ENCODE measurements around the gene ZFP42.
"Not testable (repeated sequence)": the region's sequence is repeated elsewhere in the genome, so short reads cannot be mapped to it uniquely, and the experiment has no call there.

The ZFP42 gene

GRCh38 chr4:188023682-188024081, 28.1 kb downstream of the ZFP42 start:
- no peak for DNase-seq

GRCh38 chr4:188025476-188025875, 29.9 kb downstream of the ZFP42 start:
- DNase-seq = no peak

- no peak for DNase-seq
Measured at GRCh38 chr4:188029114-188029513, 33.5 kb downstream of the ZFP42 start.

- DNase-seq = no peak
Measured at GRCh38 chr4:188030401-188030800, 34.8 kb downstream of the ZFP42 start.

DNA sequence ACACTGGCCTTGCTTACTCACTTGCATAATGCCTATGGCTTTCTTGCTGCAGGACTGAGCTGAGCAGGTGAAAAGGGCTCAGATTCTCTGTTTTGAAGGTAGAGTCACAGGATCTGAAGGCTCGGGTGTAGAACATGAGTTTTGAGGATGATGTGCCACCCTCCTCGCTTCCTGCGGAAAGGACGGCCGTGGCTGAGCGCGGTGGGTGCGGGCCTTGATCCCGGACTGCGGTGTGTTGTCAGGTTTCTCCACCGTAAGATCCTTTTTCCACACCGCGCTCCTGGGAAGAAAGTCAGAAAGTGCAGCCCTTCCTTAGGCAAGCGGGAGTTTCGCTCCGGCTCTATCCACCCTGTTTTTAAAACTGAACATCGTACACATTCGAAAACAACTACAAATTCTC, 36.2 kb downstream of the ZFP42 start:
- no peak for DNase-seq

DNA sequence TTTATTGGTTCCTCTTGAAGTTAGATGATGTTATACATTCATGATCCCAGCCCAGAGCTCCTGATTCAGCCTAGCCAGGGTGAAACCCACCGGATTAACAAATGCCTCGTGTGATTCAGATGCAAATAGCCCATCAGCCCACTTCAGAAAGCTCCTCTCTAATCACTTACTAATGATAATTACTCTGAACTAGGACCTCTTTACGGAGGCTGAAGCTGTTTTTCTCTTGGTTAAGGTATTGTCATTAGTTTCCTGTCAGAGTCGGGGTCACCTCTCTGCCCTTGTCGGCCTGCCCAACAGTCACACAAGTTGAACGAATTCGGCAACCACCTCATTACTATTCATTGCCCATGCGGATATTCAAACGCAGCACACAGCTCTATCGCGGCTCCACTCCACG, 36.6 kb downstream of the ZFP42 start:
- DNase-seq = no peak

DNA sequence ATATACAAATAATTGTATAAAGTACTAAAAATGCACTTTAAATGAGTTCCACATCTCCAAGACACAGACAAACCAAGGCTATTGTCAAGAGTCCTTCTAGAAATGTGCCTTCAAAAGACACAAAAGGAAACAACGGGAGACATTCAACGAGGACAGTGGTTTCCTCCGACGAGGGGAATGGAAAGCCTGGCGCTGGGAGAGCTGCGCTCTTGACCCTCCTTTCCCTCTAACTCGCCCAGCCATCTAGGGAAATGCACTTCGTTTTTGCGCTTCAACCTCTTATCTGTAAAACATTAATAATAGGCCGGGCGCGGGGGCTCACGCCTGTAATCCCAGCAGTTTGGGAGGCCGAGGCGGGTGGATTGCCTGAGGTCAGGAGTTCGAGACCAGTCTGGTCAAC, 37.0 kb downstream of the ZFP42 start:
- no peak for DNase-seq

DNA sequence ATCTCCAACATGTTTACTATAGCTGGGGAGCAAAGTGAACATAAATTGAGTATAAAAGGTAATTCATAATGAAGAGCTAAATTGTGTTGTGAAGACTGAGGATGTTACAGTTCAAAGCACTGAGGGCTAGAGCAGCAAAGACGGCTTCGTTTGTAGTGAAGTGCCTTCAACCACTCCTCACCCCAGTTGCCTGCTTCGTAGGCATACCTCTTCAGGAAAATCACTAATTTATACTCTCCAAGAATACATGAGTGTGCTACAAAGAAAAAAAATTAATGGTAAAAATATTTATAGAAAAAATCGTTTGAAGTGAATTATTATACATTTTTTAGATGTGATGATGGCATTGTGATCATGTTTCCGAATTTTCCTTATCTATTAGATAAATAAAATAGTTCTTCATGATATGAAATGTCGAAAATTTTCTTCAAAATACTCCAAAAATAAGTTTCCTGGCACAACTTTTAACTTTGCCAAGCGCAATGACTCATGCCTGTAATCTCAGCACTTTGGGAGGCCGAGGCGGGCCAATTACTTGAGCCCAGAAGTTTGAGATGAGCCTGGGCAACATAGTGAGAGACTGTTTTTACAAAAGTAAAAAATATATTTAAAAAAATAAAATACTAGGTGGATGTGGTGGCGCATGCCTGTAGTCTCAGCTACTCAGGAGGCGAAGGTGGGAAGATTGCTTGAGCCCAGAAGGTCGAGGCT, 41.6 kb downstream of the ZFP42 start:
- no peak for DNase-seq

DNA sequence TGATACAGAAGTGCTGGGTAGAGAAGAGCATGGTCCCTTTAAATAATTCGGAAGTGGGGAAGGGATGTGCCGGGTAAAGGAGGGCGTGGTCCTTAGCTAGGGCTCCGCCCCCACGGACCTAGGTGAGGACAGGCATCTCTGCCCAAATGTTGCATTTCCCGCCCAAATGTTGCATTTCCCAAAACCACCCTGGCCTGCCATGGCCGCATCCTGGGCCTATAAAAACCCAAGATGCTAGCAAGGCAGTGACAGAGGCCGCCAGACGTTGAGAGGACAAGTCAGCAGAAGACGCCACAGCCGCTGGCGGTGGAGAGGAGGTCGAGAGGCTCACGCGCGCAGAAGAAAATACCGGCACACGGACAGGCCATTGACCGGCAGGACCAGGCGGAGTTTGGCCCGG, 46.1 kb downstream of the ZFP42 start:
- DNase-seq = no peak

- no peak for DNase-seq
Measured at GRCh38 chr4:188042191-188042590, 46.6 kb downstream of the ZFP42 start.

DNA sequence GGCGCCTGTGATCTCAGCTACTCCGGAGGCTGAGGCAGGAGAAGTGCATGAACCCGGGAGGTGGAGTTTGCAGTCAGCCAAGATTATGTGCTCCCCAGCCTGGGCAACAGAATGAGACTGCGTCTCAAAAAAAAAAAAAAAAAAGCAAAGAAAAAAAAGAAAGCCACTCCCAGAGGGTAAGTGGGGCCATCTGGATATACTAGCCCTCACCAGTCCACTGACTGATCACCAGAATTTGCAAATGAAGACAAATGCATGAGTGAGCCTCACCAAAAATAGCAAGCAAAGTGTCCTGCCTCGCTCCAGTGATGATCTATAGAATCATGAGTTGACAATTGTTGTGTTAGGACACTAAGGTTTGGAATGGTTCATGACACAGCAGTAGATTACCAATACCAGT, 47.6 kb downstream of the ZFP42 start:
- no peak for DNase-seq

DNA sequence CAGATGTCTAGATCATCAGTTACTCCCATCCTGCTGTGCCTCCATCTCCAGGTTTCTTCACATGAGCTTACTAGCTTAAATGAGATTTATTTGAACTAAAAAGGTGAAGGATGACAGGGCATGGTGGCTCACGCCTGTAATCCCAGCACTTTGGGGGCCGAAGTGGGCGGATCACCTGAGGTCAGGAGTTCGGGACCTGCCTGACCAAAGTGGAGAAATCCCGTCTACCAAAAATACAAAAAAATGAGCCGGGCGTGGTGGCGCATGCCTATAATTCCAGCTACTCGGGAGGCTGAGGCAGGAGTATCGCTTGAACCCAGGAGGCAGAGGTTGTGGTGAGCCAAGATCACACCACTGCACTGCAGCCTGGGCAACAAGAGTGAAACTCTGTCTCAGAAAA, 49.9 kb downstream of the ZFP42 start:
- not testable (repeated sequence) for DNase-seq

GRCh38 chr4:188046657-188047056, 51.1 kb downstream of the ZFP42 start:
- DNase-seq = no peak

DNA sequence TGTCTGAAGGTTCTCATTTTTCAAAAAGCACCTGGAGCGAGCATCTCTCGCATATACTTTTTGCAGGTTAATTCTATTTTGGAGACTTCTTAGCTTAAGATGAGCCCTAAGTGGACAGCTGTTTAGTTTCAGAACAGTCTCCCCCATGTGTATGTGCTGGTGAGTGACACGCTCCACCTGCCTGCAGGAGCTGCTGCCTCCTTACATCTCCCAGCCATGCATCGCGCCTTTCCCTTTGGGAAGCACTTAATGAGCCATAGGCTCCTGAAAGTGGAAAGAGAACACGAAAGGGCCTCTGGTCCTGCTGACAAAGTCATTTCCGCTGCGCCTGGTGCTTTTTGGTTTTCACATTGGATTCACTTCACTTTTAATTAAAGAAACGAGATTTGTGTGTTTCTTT, 57.7 kb downstream of the ZFP42 start:
- no peak for DNase-seq

Measured in activated CD4-positive, CD25-positive, alpha-beta regulatory T cell treated with anti-CD3 and anti-CD28 coated beads, Interleukin-2, amount 50 U/mL, for 72 hours (primary cell).